ENCODE data around the gene TTC7B. TPM values are rescaled to one million over a fixed set of nuclear protein-coding genes. Genes with fewer than 3 reads are reported as not detected.

Gene TTC7B
- total and polyA plus RNA-seq, 2 donors (not counting 1 experiment from before 2014, with no cell fraction given), result 18.8 to 37.5 TPM

GRCh38 chr14:90820958-90821357 is 4.7 kb upstream of the TTC7B start:
- Histone ChIP-seq H3K9me3 (ENCODE audit: control insufficient read depth, insufficient read depth, low read depth, low read length) (no peaks in the 10 kb centered on the region), H3K9ac (ENCODE audit: insufficient read depth, low read length) (no peak overlapping the region), H3K27me3 (ENCODE audit: control insufficient read depth, insufficient read depth, low read length) (no peaks in the 10 kb centered on the region), H3K36me3 (ENCODE audit: control insufficient read depth, insufficient read depth, low read length) (no peaks in the 10 kb centered on the region), H3K27ac (ENCODE audit: insufficient read depth, low read length) (no peak overlapping the region), H3K4me2 (ENCODE audit: extremely low read depth, insufficient read depth, low read length) (no peak overlapping the region), H4K20me1 (ENCODE audit: control insufficient read depth, extremely low read depth, insufficient read depth, low read length) (no peaks in the 10 kb centered on the region), H3K79me2 (ENCODE audit: control insufficient read depth, insufficient read depth, low read length) (no peaks in the 10 kb centered on the region), H2AFZ (ENCODE audit: low read length) (no peak overlapping the region), H3K4me3 (replicated peaks in 1 of 4; ENCODE audit: control extremely low read depth in 1 of 4, insufficient read depth in 1 of 4, low read depth in 3 of 4, low read length in 4 of 4) (no peak overlapping the region), H3K4me1 (ENCODE audit: control insufficient read depth, extremely low read depth, insufficient read depth, low read length) (no peaks in the 10 kb centered on the region)
- peak in 1 of 2 donors; percentile 83 for DNase-seq (ENCODE audit: low read depth in 2 of 2)
- no peak for TF ChIP-seq CTCF (conservative IDR thresholded peaks at IDR 0.05 in 1 of 2, IDR thresholded peaks at IDR 0.05 in 1 of 2; ENCODE audit: low read depth in 1 of 2, low read length in 2 of 2)
- no peak for TF ChIP-seq EZH2 (IDR thresholded peaks at IDR 0.05; ENCODE audit: low read length, missing control alignments)

DNA sequence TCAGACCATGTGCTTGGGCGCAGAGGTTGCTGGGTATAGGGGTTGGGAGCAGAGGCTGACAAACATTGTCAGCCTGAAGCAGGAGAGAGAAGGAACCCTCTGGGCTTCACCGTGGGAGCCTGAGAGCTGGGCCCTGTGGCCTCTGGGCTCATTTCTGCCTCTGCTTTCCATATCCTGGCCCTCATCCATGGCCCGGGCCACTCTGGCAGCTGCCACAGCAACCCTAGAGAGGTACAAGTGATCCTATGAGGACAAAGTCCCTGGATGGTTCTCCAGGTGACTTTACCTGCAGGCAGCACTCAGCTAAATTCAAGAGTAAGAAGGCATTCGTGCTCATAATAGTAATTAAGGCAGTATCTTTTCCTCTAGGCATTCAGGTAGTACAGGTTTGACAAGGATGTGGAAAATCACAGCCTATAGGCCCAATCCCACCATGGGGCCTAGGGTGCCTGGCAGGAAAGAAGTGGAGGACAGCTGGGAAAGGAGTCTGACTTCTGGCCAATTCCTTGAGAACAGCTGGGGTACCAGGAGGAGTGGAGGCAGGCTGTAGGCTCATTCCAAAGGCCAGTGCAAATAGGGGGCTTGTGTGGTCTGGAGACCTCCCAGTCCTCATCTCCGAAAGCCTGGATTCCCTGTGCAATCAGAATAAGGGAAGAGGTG is 3.6 kb upstream of the TTC7B start:
- Histone ChIP-seq H3K9me3 (ENCODE audit: control insufficient read depth, insufficient read depth, low read depth, low read length) (no peaks in the 10 kb centered on the region), H2AFZ (ENCODE audit: low read length) (no peak overlapping the region), H4K20me1 (ENCODE audit: control insufficient read depth, extremely low read depth, insufficient read depth, low read length) (no peaks in the 10 kb centered on the region), H3K4me2 (ENCODE audit: extremely low read depth, insufficient read depth, low read length) (no peak overlapping the region), H3K4me3 (replicated peaks in 1 of 4; ENCODE audit: control extremely low read depth in 1 of 4, insufficient read depth in 1 of 4, low read depth in 3 of 4, low read length in 4 of 4) (no peak overlapping the region), H3K27me3 (ENCODE audit: control insufficient read depth, insufficient read depth, low read length) (no peaks in the 10 kb centered on the region), H3K4me1 (ENCODE audit: control insufficient read depth, extremely low read depth, insufficient read depth, low read length) (peaks cover 3% of the 10 kb centered on the region), H3K36me3 (ENCODE audit: control insufficient read depth, insufficient read depth, low read length) (no peaks in the 10 kb centered on the region), H3K79me2 (ENCODE audit: control insufficient read depth, insufficient read depth, low read length) (peaks cover 3% of the 10 kb centered on the region), H3K27ac (ENCODE audit: insufficient read depth, low read length) (no peak overlapping the region), H3K9ac (ENCODE audit: insufficient read depth, low read length) (no peak overlapping the region)
- DNase-seq (ENCODE audit: low read depth in 2 of 2), result no peak
- TF ChIP-seq CTCF (conservative IDR thresholded peaks at IDR 0.05 in 1 of 2, IDR thresholded peaks at IDR 0.05 in 1 of 2; ENCODE audit: low read depth in 1 of 2, low read length in 2 of 2), result no peak
- TF ChIP-seq EZH2 (IDR thresholded peaks at IDR 0.05; ENCODE audit: low read length, missing control alignments), result no peak

GRCh38 chr14:90818715-90819114 is 2.5 kb upstream of the TTC7B start:
- Histone ChIP-seq H3K36me3 (ENCODE audit: control insufficient read depth, insufficient read depth, low read length) (no peaks in the 10 kb centered on the region), H3K4me2 (ENCODE audit: extremely low read depth, insufficient read depth, low read length) (no peak overlapping the region), H2AFZ (ENCODE audit: low read length) (no peak overlapping the region), H3K4me1 (ENCODE audit: control insufficient read depth, extremely low read depth, insufficient read depth, low read length) (peaks cover 4% of the 10 kb centered on the region), H4K20me1 (ENCODE audit: control insufficient read depth, extremely low read depth, insufficient read depth, low read length) (no peaks in the 10 kb centered on the region), H3K27ac (ENCODE audit: insufficient read depth, low read length) (no peak overlapping the region), H3K79me2 (ENCODE audit: control insufficient read depth, insufficient read depth, low read length) (peaks cover 6% of the 10 kb centered on the region), H3K4me3 (replicated peaks in 1 of 4; ENCODE audit: control extremely low read depth in 1 of 4, insufficient read depth in 1 of 4, low read depth in 3 of 4, low read length in 4 of 4) (no peak overlapping the region), H3K27me3 (ENCODE audit: control insufficient read depth, insufficient read depth, low read length) (no peaks in the 10 kb centered on the region), H3K9ac (ENCODE audit: insufficient read depth, low read length) (no peak overlapping the region), H3K9me3 (ENCODE audit: control insufficient read depth, insufficient read depth, low read depth, low read length) (no peaks in the 10 kb centered on the region)
- DNase-seq (ENCODE audit: low read depth in 2 of 2), result no peak
- TF ChIP-seq EZH2 (IDR thresholded peaks at IDR 0.05; ENCODE audit: low read length, missing control alignments) (no peak), CTCF (conservative IDR thresholded peaks at IDR 0.05 in 1 of 2, IDR thresholded peaks at IDR 0.05 in 1 of 2; ENCODE audit: low read depth in 1 of 2, low read length in 2 of 2) (no peak)

Data from fibroblast of lung (primary cell).